Urinary bladder (tissue), 4 donors: ENCODE data around the gene SAP30. TPM values are rescaled to one million over a fixed set of nuclear protein-coding genes. Genes with fewer than 3 reads are reported as not detected.

Experiments
- DNase-seq: peaks from one replicate; pipeline ENCODE4 v3.0.0-alpha.2; 2015; ENCODE audit errors: extremely low spot score
- H3K27ac ChIP-seq: one replicate; pipeline ENCODE4 v1.5.1; 2013; ENCODE audit warnings: low read depth, mild to moderate bottlenecking, moderate library complexity
- H3K36me3 ChIP-seq: one replicate; pipeline ENCODE4 v1.6.1; 2013; ENCODE audit warnings: mild to moderate bottlenecking, moderate library complexity; ENCODE audit not compliant: insufficient read depth
- H3K4me1 ChIP-seq: one replicate; pipeline ENCODE4 v1.6.1; 2013; ENCODE audit warnings: mild to moderate bottlenecking, moderate library complexity; ENCODE audit not compliant: insufficient read depth
- H3K4me3 ChIP-seq: one replicate; pipeline ENCODE4 v1.5.1; 2013; ENCODE audit warnings: low read depth, low read length
- WGBS: extraction: QIAGEN DNeasy Blood & Tissue Kit; methylation state at CpG from one replicate; pipeline ENCODE4 v1.1.7; 2013; 5-methylcytosine and 5-hydroxymethylcytosine counted together
- polyA plus RNA-seq: library from polyadenylated mRNA; stranded (reverse); fragments of 200-250 nt; gene quantifications from one replicate; pipeline ENCODE4 v1.2.3, GENCODE V29; 2013
- total RNA-seq: library from RNA; depleted of rRNA; stranded (reverse); fragments of >200 nt; gene quantifications from one replicate; pipeline ENCODE4 v1.2.3, GENCODE V29; 2014
- donor health status: healthy with polysubstance abuse.
- donor health status: healthy.

The SAP30 gene
- total and polyA plus RNA-seq, 2 donors = 16.6 to 24.8 TPM

DNA sequence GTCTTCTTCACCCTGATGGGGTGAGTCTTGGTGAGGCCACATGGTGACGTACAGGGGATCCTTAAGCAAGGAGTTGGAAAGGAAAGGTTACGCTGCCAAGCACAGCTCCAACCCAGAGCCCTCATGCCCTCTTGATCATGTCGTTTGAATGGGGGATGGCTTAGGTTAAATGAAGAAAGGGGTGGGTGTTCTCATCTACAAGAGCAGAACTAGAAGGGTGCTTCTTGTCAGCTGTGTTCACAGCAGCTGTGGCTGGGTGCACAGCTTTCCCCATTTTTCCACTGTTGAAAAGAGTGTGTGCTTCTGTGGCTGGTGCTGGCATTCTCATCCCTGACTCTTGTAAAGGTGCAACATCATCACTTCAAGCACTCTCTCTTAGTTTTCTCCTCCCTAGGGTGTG, 43.7 kb downstream of the SAP30 start:
- Histone ChIP-seq H3K36me3 (no peaks in the 10 kb centered on the region), H3K4me1 (no peaks in the 10 kb centered on the region), H3K4me3 (no peak overlapping the region), H3K27ac (no peak overlapping the region)
- no peak for DNase-seq
- 86% methylated on average over 3 of the region's 3 CpGs for WGBS

DNA sequence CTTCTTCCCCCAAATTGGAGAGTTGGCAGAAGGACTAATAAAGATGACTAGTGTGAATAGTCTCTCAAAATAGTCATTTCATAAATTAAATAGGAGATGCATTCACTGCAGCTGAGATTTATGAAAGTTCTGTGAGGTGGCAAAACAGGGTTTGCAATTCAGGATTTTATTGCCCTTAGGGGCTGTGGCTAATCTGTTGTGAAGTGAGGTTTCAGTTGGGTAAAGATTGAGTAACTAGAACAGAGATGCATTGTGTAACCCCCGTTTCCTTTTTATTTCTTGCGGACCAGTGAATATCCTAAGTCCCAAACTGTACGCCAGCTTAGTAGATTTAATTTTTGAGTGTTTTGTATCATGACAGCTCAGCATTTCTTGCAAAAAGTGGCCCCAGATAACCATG, 44.3 kb downstream of the SAP30 start:
- Histone ChIP-seq H3K27ac (no peak overlapping the region), H3K36me3 (no peaks in the 10 kb centered on the region), H3K4me3 (no peak overlapping the region), H3K4me1 (no peaks in the 10 kb centered on the region)
- WGBS = 79% methylated on average over 3 of the region's 3 CpGs
- DNase-seq = no peak

DNA sequence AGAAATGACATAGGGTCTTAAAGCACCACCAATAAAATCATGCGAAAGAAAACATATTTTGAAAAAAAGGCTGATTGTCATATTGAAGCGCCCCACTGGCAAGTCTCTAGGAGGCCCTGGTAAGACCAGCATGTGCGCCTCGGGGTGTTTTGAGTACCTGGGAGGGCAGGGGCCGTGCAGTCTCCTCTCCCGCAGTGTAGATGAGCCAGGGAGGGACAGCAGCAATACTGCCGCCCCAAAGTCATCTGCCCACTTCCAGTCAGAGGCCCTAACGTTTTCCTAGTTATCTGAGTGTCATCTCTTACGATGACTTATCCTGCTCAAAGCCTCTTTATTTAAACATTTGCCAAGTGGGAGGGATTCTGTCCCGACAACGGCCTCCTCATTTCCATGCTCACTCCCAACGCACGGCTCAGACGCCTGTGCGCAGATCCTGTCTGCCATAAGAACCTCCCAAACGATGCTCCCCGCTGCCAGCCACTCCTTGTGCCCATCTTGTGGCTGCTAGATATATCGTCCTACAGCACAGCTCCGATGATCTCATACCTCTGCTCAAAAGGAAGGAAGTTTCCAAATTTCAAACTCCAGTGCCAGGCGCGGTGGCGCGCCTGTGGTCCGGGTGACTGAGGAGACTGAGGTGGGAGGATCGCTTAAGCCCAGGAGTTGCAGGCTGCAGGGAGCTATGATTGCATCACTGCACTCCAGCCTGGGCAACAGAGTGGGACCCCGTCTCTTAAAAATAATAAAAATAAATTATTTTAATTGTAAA, 45.3 kb downstream of the SAP30 start:
- H3K36me3 ChIP-seq = no peaks in the 10 kb centered on the region
- H3K27ac ChIP-seq = no peak overlapping the region
- no peak overlapping the region for H3K4me3 ChIP-seq
- no peaks in the 10 kb centered on the region for H3K4me1 ChIP-seq
- DNase-seq = no peak
- WGBS = 81% methylated on average over 26 of the region's 26 CpGs

- Histone ChIP-seq H3K27ac (no peak overlapping the region), H3K4me3 (no peak overlapping the region), H3K36me3 (no peaks in the 10 kb centered on the region), H3K4me1 (no peaks in the 10 kb centered on the region)
- no peak for DNase-seq
These were observed 47.1 kb downstream of the SAP30 start for GRCh38 chr4:173417833-173418232.

GRCh38 chr4:173418639-173419038, 47.9 kb downstream of the SAP30 start:
- no peaks in the 10 kb centered on the region for H3K36me3 ChIP-seq
- H3K4me1 ChIP-seq = no peaks in the 10 kb centered on the region
- no peak overlapping the region for H3K27ac ChIP-seq
- DNase-seq = no peak
- H3K4me3 ChIP-seq = no peak overlapping the region
- WGBS = 87% methylated on average over 3 of the region's 3 CpGs

DNA sequence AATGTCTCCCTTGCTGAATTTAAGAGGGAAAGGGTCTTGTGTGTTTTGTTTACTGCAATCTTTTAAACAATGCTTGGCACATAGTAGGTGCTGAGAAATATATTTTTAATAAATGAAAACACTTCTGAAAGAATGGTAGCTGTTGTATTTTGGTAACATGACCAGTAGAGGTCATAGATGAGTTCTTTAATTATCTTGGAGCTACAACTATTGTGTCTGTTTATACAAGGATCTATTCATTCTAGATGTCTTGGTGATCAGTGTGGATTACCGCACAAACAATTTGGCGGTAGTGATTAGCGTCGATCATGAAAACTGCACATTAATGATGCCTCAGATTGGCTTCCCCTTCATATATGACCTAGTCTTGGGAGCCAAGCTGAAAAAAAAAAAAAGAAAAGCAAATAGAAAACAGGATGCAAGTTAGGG, 49.6 kb downstream of the SAP30 start:
- Histone ChIP-seq H3K36me3 (no peaks in the 10 kb centered on the region), H3K27ac (no peak overlapping the region), H3K4me3 (no peak overlapping the region), H3K4me1 (no peaks in the 10 kb centered on the region)
- DNase-seq = no peak
- 15% methylated on average over 4 of the region's 4 CpGs for WGBS

- Histone ChIP-seq H3K4me3 (no peak overlapping the region), H3K36me3 (no peaks in the 10 kb centered on the region), H3K4me1 (no peaks in the 10 kb centered on the region), H3K27ac (no peak overlapping the region)
- WGBS = 90% methylated on average over 2 of the region's 2 CpGs
- DNase-seq = no peak
These were observed 50.0 kb downstream of the SAP30 start for GRCh38 chr4:173420801-173421200.

DNA sequence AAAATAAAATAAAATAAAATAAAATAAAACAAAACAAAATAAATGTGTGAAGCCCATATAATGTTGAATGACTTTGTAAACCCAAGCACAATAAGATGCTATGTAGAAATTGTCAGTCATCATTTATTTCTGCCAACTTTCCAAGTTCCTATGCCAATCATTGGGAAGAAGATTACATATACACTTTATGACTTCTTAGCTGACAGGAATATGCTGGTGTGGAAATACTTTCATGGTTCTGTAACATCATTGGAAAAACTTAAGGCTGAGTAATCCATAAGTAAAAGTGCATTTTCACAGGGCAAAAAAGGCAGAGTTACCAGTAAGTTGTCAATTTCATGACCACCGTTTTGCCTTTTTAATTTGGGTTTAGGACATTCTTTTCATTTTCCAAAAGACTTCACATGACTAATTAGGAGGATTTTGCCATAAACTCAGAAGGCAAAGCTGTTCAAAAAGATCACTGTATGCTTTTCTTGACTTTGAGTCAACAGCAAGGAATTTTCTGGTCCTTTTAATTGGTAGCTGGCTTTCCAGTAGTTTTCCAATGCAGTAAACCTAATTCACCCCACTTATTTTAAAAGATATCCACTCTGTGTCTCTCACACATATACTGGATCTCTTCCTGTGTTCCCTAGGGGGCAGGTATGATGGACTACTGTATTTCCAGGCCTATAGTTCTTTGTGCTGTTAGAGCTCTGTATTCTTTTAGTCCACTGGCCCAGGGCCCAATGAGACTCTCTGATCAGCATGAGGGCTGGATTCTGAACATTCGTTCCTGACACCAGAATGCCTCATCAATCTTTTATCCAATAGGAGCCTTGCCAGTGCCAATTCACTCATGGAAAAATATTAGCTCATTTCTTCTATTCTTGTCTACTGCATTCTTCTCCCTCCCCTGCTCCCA, 54.4 kb downstream of the SAP30 start:
- DNase-seq = no peak
- Histone ChIP-seq H3K27ac (no peak overlapping the region), H3K36me3 (no peaks in the 10 kb centered on the region), H3K4me3 (no peak overlapping the region), H3K4me1 (no peaks in the 10 kb centered on the region)
- WGBS = 81% methylated on average over 2 of the region's 2 CpGs

- WGBS = 95% methylated on average over 2 of the region's 2 CpGs
- no peaks in the 10 kb centered on the region for H3K4me1 ChIP-seq
- H3K4me3 ChIP-seq = no peak overlapping the region
- no peaks in the 10 kb centered on the region for H3K36me3 ChIP-seq
- no peak for DNase-seq
- no peak overlapping the region for H3K27ac ChIP-seq
These were observed 55.3 kb downstream of the SAP30 start for GRCh38 chr4:173426064-173426463.

Other genes starting within 250 kb of the SAP30 start
- gene GALNT7, start 202.1 kb upstream of the SAP30 start, total RNA-seq = 48.6 TPM
- 11.6 TPM for gene GALNT7, start 202.1 kb upstream of the SAP30 start, polyA plus RNA-seq
- 94.1 TPM for gene HMGB2, start 36.6 kb upstream of the SAP30 start, total RNA-seq
- 109 TPM for gene HMGB2, start 36.6 kb upstream of the SAP30 start, polyA plus RNA-seq
- 2.4 TPM for gene SCRG1, start 28.2 kb downstream of the SAP30 start, total RNA-seq
- gene SCRG1, start 28.2 kb downstream of the SAP30 start, polyA plus RNA-seq = 12.6 TPM
- 14.5 TPM for gene HAND2, start 159.3 kb downstream of the SAP30 start, total RNA-seq
- 75.1 TPM for gene HAND2, start 159.3 kb downstream of the SAP30 start, polyA plus RNA-seq